Left lung (tissue), 10 donors: Measurements from ENCODE around the gene FCHSD1. TPM values are rescaled to one million over a fixed set of nuclear protein-coding genes. Genes with fewer than 3 reads are reported as not detected.

ENCODE experiments used
- ATAC-seq: fragments of 200-7000 bp; cut with Tn5 transposase; one replicate; pipeline ENCODE4 v1.9.1; 2020; ENCODE audit warnings: moderate library complexity
- DNase-seq, 4 donors: peaks; one replicate each; pipeline ENCODE4 v3.0.0-alpha.2; 2013 to 2020
- H3K27ac ChIP-seq, 2 donors: fragments of 200-600 bp; sonication (generic) in 1 of 2; one replicate each; pipeline versions ENCODE4 v1.5.0 to v1.8.0; 2020 to 2021
- H3K27me3 ChIP-seq, 2 donors: fragments of 200-600 bp; sonication (generic) in 1 of 2; one replicate each; pipeline versions ENCODE4 v1.5.0 to v1.8.0; 2020 to 2021
- H3K36me3 ChIP-seq, 2 donors: fragments of 200-600 bp; sonication (generic) in 1 of 2; one replicate each; pipeline versions ENCODE4 v1.5.0 to v1.8.0; 2020 to 2021
- H3K4me1 ChIP-seq, 2 donors: fragments of 200-600 bp; one replicate each; pipeline ENCODE4 v1.8.0; 2021
- H3K4me3 ChIP-seq, 2 donors: fragments of 200-600 bp; sonication (generic) in 1 of 2; one replicate each; pipeline versions ENCODE4 v1.5.0 to v1.8.0; 2020 to 2021; ENCODE audit warnings: mild to moderate bottlenecking in 1 of 2
- H3K9me3 ChIP-seq, 2 donors: fragments of 200-600 bp; sonication (generic) in 1 of 2; one replicate each; pipeline versions ENCODE4 v1.5.0 to v1.8.0; 2020 to 2021
- CTCF ChIP-seq, 2 donors: fragments of 200-600 bp; sonication (generic) in 1 of 2; IDR thresholded peaks; one replicate each; pipeline versions ENCODE4 v1.5.0 to v1.8.0; 2021; ENCODE audit warnings: antibody characterized with exemption in 2 of 2
- intact Hi-C, 2 donors: fragments of 100-400 bp; cut with DNase I; formaldehyde crosslinking; loops; one replicate each; pipeline versions ENCODE4 v1.11.2 to v1.14.2; 2022
- polyA plus RNA-seq, 6 donors: library from polyadenylated mRNA; unstranded; fragments of 120-200 nt; gene quantifications; one replicate each; pipeline ENCODE4 v1.2.1, GENCODE V29; 2013; ENCODE audit not compliant: insufficient read length in 6 of 6
- total RNA-seq, 2 donors: library from RNA; stranded (reverse); fragmentation: NEBNext Ultra II Directional; extraction: Animal tissue kit (Norgen Biotek cat#: 25700); gene quantifications; one replicate each; pipeline ENCODE4 v1.2.1, GENCODE V29; 2021
- donor health status: DM: no; HTN: yes; CAD: no.
- donor health status: DM: no; HTN: no; CAD: no.

Gene FCHSD1
- total and polyA plus RNA-seq, 8 donors, result 17.4 to 29.7 (median 21.3) TPM

GRCh38 chr5:141598391-141599345 is 52.5 kb downstream of the FCHSD1 start:
- ATAC-seq (peak; percentile 34), DNase-seq (no peak)
- peaks cover 0 to 13% of the 10 kb centered on the region in 2 donors for H3K36me3 ChIP-seq
- TF ChIP-seq CTCF (IDR thresholded peaks at IDR 0.05), result no peak
- H3K4me3 ChIP-seq, result no peak overlapping the region
- intact Hi-C loops, result no loop called here
- no peaks in the 10 kb centered on the region for H3K9me3 ChIP-seq
- H3K27me3 ChIP-seq, result no peaks in the 10 kb centered on the region
- peaks cover under 1 to 70% of the 10 kb centered on the region in 2 donors for H3K4me1 ChIP-seq
- peak overlapping the region in 1 of 2 donors; percentile 45 for H3K27ac ChIP-seq

DNA sequence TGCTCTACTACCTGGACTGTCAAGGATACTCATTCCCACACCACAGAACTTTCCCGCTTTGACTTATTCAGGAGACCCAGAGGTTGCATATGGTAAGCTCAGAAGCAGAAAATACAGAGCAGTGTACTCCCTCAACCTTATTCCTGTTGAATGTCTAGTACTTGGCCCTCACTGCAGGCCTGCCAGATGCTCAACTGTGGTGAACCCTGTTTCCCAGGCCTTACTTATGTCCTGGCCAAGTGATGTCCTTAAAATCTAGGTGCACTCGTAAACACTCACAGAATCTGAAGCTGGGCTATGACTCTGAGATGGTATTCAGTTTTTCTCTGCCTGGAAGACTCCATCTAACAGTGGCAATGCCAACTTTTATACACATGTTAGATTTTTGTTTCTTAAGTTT is 53.4 kb downstream of the FCHSD1 start:
- Histone ChIP-seq H3K27me3 (no peaks in the 10 kb centered on the region), H3K36me3 (peaks cover 0 to 20% of the 10 kb centered on the region in 2 donors), H3K4me3 (no peak overlapping the region), H3K27ac (peak overlapping the region in 1 of 2 donors; percentile 45), H3K9me3 (no peaks in the 10 kb centered on the region), H3K4me1 (peaks cover 0 to 62% of the 10 kb centered on the region in 2 donors)
- TF ChIP-seq CTCF (IDR thresholded peaks at IDR 0.05), result no peak
- intact Hi-C loops, result no loop called here
- DNase-seq (no peak), ATAC-seq (no peak)

DNA sequence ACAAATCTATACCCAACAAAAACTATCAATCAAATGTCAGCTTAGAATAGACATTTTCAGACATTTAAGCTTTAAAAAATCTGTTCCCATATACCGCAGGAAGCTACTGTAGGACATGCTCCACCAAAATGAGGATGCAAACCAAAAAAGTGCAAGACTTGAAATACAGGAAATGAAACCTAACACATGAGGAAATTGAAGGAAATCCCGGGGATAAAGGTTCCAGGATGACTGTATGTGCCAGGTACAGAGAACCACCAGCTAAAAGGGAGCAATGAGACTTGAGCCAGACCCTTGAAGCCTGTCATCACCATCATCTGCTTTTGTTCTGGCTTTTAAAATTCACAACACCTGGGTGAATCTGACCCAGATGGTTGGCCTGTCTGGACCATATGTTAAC is 53.8 kb downstream of the FCHSD1 start:
- Histone ChIP-seq H3K4me3 (no peak overlapping the region), H3K9me3 (no peaks in the 10 kb centered on the region), H3K27me3 (no peaks in the 10 kb centered on the region), H3K36me3 (peaks cover 0 to 20% of the 10 kb centered on the region in 2 donors), H3K4me1 (peaks cover 0 to 62% of the 10 kb centered on the region in 2 donors), H3K27ac (peak overlapping the region in 1 of 2 donors; percentile 45)
- TF ChIP-seq CTCF (IDR thresholded peaks at IDR 0.05), result no peak
- intact Hi-C loops, result no loop called here
- DNase-seq (no peak), ATAC-seq (no peak)

DNA sequence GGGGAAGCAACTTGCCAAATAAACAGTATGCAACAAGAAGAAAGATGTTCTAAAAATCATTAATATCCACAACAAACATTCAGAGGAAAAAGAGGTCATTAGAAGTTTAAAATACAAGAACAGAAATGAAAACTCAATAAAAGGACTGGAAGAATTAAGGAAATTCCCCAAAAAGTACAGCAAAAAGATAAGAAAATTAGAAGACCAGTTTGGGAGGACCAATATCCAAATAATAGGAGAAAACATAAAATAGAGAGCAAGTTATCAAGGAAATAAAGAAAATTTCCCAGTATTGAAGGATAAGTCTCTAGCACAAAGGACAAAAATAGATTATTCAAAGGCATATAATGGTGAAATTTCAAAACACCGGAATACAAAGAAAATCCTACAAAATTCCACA is 54.4 kb downstream of the FCHSD1 start:
- Histone ChIP-seq H3K4me1 (peaks cover 0 to 62% of the 10 kb centered on the region in 2 donors), H3K9me3 (no peaks in the 10 kb centered on the region), H3K27me3 (no peaks in the 10 kb centered on the region), H3K27ac (peak overlapping the region in 1 of 2 donors; percentile 45), H3K4me3 (no peak overlapping the region), H3K36me3 (peaks cover 0 to 20% of the 10 kb centered on the region in 2 donors)
- DNase-seq, result no peak
- ATAC-seq, result no peak
- intact Hi-C loops, result no loop called here
- no peak for TF ChIP-seq CTCF (IDR thresholded peaks at IDR 0.05)

- intact Hi-C loops, result no loop called here
- ATAC-seq, result peak; percentile 12
Observed at GRCh38 chr5:141590127-141590526, 61.1 kb downstream of the FCHSD1 start.

More at GRCh38 chr5:141590127-141590526, 61.1 kb downstream of the FCHSD1 start:
- H3K27ac ChIP-seq, result peak overlapping the region in 1 of 2 donors; percentile 63
- no peak overlapping the region for H3K4me3 ChIP-seq
- H3K27me3 ChIP-seq, result no peaks in the 10 kb centered on the region
- peaks cover 7 to 46% of the 10 kb centered on the region in 2 donors for H3K36me3 ChIP-seq
- no peak for DNase-seq
- peaks cover 0 to 27% of the 10 kb centered on the region in 2 donors for H3K4me1 ChIP-seq
- no peaks in the 10 kb centered on the region for H3K9me3 ChIP-seq
- no peak for TF ChIP-seq CTCF (IDR thresholded peaks at IDR 0.05)
